ENCODE measurements around the gene PHLDB2.

GRCh38 chr3:111971533-111972130, 112.6 kb downstream of the PHLDB2 start:
- TF ChIP-seq CTCF (IDR thresholded peaks at IDR 0.05) = no peak
- no peak for TF ChIP-seq POLR2A (IDR thresholded peaks at IDR 0.05)

All from heart left ventricle (tissue), 13 donors.